ENCODE results near the gene ARHGAP31.
"Not testable (repeated sequence)": the region's sequence is repeated elsewhere in the genome, so short reads cannot be mapped to it uniquely, and the experiment has no call there.

ARHGAP31 gene

GRCh38 chr3:119258915-119259314 lies 35.3 kb upstream of the ARHGAP31 start:
- peak; percentile 29 for DNase-seq (ENCODE audit: low read depth)
- H3K4me3 ChIP-seq (ENCODE audit: low read depth, low read length): no peak overlapping the region
- TF ChIP-seq CTCF (IDR thresholded peaks at IDR 0.05; ENCODE audit: insufficient read depth, low read depth, low read length, missing control alignments): no peak

GRCh38 chr3:119259821-119260220 lies 34.4 kb upstream of the ARHGAP31 start:
- TF ChIP-seq CTCF (IDR thresholded peaks at IDR 0.05; ENCODE audit: insufficient read depth, low read depth, low read length, missing control alignments): no peak
- no peak overlapping the region for H3K4me3 ChIP-seq (ENCODE audit: low read depth, low read length)
- DNase-seq (ENCODE audit: low read depth): no peak

GRCh38 chr3:119261055-119261454 lies 33.1 kb upstream of the ARHGAP31 start:
- H3K4me3 ChIP-seq (ENCODE audit: low read depth, low read length): no peak overlapping the region
- no peak for DNase-seq (ENCODE audit: low read depth)
- TF ChIP-seq CTCF (IDR thresholded peaks at IDR 0.05; ENCODE audit: insufficient read depth, low read depth, low read length, missing control alignments): no peak

GRCh38 chr3:119270212-119270611 lies 24.0 kb upstream of the ARHGAP31 start:
- not testable (repeated sequence) for DNase-seq (ENCODE audit: low read depth); H3K4me3 ChIP-seq (ENCODE audit: low read depth, low read length)

GRCh38 chr3:119276680-119277079 lies 17.5 kb upstream of the ARHGAP31 start:
- H3K4me3 ChIP-seq (ENCODE audit: low read depth, low read length): no peak overlapping the region
- no peak for DNase-seq (ENCODE audit: low read depth)
- no peak for TF ChIP-seq CTCF (IDR thresholded peaks at IDR 0.05; ENCODE audit: insufficient read depth, low read depth, low read length, missing control alignments)

GRCh38 chr3:119279101-119279554 lies 15.1 kb upstream of the ARHGAP31 start:
- DNase-seq (ENCODE audit: low read depth): no peak

GRCh38 chr3:119279584-119280243 lies 14.5 kb upstream of the ARHGAP31 start:
- TF ChIP-seq CTCF (IDR thresholded peaks at IDR 0.05; ENCODE audit: insufficient read depth, low read depth, low read length, missing control alignments): no peak
- DNase-seq (ENCODE audit: low read depth): no peak
- no peak overlapping the region for H3K4me3 ChIP-seq (ENCODE audit: low read depth, low read length)

More at GRCh38 chr3:119279101-119279554, 15.1 kb upstream of the ARHGAP31 start:
- TF ChIP-seq CTCF (IDR thresholded peaks at IDR 0.05; ENCODE audit: insufficient read depth, low read depth, low read length, missing control alignments): no peak
- H3K4me3 ChIP-seq (ENCODE audit: low read depth, low read length): no peak overlapping the region
